Measurements from ENCODE around the gene LRPAP1. TPM values are rescaled to one million over a fixed set of nuclear protein-coding genes. Genes with fewer than 3 reads are reported as not detected.

The LRPAP1 gene
- total and polyA plus RNA-seq, 2 experiments from 2014 or later, result 63.0 to 82.5 TPM

DNA sequence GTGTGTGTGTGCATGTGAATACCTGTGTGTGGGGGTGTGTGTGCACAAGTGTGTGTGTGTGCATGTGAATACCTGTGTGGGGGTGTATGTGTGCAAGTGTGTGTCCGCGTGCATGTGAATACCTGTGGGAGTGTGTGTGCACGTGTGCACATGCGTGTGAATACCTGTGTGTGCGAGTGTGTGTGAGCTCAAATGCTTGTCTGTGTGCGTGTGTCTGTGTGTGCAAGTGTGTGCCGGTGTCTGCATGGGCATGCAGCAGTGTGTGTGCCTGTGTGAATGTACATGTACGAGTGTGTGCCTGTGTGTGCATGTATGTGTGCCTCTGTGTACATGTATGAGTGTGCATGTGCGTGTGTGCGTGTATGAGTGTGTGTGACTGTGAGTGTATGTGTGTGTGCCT lies 64.1 kb downstream of the LRPAP1 start:
- H3K27ac ChIP-seq (ENCODE audit: low read depth), result no peak overlapping the region
- H3K4me1 ChIP-seq (ENCODE audit: insufficient read depth), result no peaks in the 10 kb centered on the region
- H3K27ac Mint-ChIP-seq, result no peak overlapping the region
- ATAC-seq, result no peak
- no peaks in the 10 kb centered on the region for H3F3A ChIP-seq (replicated peaks; ENCODE audit: low read depth)
- H3K9me3 Mint-ChIP-seq, result no peaks in the 10 kb centered on the region; the same call in 2 of the 3 replicates
- no peaks in the 10 kb centered on the region for H3K36me3 ChIP-seq (ENCODE audit: insufficient read depth)
- no peaks in the 10 kb centered on the region for H3K79me2 ChIP-seq (replicated peaks; ENCODE audit: insufficient read depth)
- H3K36me3 Mint-ChIP-seq (ENCODE audit: low read depth), result no peaks in the 10 kb centered on the region
- H3K4me1 Mint-ChIP-seq, result peaks cover 3% of the 10 kb centered on the region; the same call in 1 of the 3 replicates
- no peak for DNase-seq (ENCODE audit: low spot score)
- TF ChIP-seq JUNB (IDR thresholded peaks at IDR 0.05; ENCODE audit: unreplicated experiment), result no peak
- TF ChIP-seq NANOG (IDR thresholded peaks at IDR 0.05; ENCODE audit: borderline replicate concordance), result no peak
- no peak for TF ChIP-seq CTCF (conservative IDR thresholded peaks at IDR 0.05; ENCODE audit: low read depth in 2 of 2)
- TF ChIP-seq ZNF331 (CRISPR knock-in tag; IDR thresholded peaks at IDR 0.05; ENCODE audit: low read depth), result no peak
- no peak for TF ChIP-seq STAT1 (IDR thresholded peaks at IDR 0.05; ENCODE audit: unreplicated experiment)
- TF ChIP-seq ETS1 (IDR thresholded peaks at IDR 0.05), result no peak
- TF ChIP-seq ZNF462 (CRISPR knock-in tag; IDR thresholded peaks at IDR 0.05), result no peak
- no peak for TF ChIP-seq EZH2 (IDR thresholded peaks at IDR 0.05; ENCODE audit: low read depth, unreplicated experiment)
- TF ChIP-seq ZNF114 (CRISPR knock-in tag; IDR thresholded peaks at IDR 0.05), result no peak
- no peak for TF ChIP-seq EZH2phosphoT487 (IDR thresholded peaks at IDR 0.05; ENCODE audit: unreplicated experiment)
- TF ChIP-seq CREB1 (CRISPR knock-in tag; IDR thresholded peaks at IDR 0.05; ENCODE audit: low read depth), result no peak
- TF ChIP-seq POLR2AphosphoS5 (IDR thresholded peaks at IDR 0.05; ENCODE audit: low read depth), result no peak
- TF ChIP-seq, protein P1, sequence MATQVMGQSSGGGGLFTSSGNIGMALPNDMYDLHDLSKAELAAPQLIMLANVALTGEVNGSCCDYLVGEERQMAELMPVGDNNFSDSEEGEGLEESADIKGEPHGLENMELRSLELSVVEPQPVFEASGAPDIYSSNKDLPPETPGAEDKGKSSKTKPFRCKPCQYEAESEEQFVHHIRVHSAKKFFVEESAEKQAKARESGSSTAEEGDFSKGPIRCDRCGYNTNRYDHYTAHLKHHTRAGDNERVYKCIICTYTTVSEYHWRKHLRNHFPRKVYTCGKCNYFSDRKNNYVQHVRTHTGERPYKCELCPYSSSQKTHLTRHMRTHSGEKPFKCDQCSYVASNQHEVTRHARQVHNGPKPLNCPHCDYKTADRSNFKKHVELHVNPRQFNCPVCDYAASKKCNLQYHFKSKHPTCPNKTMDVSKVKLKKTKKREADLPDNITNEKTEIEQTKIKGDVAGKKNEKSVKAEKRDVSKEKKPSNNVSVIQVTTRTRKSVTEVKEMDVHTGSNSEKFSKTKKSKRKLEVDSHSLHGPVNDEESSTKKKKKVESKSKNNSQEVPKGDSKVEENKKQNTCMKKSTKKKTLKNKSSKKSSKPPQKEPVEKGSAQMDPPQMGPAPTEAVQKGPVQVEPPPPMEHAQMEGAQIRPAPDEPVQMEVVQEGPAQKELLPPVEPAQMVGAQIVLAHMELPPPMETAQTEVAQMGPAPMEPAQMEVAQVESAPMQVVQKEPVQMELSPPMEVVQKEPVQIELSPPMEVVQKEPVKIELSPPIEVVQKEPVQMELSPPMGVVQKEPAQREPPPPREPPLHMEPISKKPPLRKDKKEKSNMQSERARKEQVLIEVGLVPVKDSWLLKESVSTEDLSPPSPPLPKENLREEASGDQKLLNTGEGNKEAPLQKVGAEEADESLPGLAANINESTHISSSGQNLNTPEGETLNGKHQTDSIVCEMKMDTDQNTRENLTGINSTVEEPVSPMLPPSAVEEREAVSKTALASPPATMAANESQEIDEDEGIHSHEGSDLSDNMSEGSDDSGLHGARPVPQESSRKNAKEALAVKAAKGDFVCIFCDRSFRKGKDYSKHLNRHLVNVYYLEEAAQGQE (IDR thresholded peaks at IDR 0.05; ENCODE audit: unreplicated experiment), result no peak
- no peak overlapping the region for H3K4me3 Mint-ChIP-seq
- H3K4me2 ChIP-seq, result no peak overlapping the region
- no peaks in the 10 kb centered on the region for H3K9me2 ChIP-seq (ENCODE audit: insufficient read depth)
- no peak overlapping the region for H2AFZ ChIP-seq
- H3K4me3 ChIP-seq, result no peak overlapping the region
- H4K20me1 ChIP-seq (replicated peaks; ENCODE audit: insufficient read depth), result no peaks in the 10 kb centered on the region
- H3K27me3 ChIP-seq (ENCODE audit: insufficient read depth), result peaks cover 9% of the 10 kb centered on the region; the same call in 1 of the 2 replicates
- H3K27me3 Mint-ChIP-seq (ENCODE audit: insufficient read depth, low read depth, poor library complexity), result peaks cover 29% of the 10 kb centered on the region
